Measurements from ENCODE around the gene KIRREL2. TPM values are rescaled to one million over a fixed set of nuclear protein-coding genes. Genes with fewer than 3 reads are reported as not detected.

Gene KIRREL2
- total RNA-seq, 1 donor from 2014 or later, result 3.5 TPM

GRCh38 chr19:35841961-35842595, 14.6 kb upstream of the KIRREL2 start:
- Mint-ChIP-seq H3K27me3 (peaks cover 63% of the 10 kb centered on the region), H3K9me3 (no peaks in the 10 kb centered on the region), H3K36me3 (no peaks in the 10 kb centered on the region), H3K4me1 (ENCODE audit: unreplicated experiment) (peaks cover 16% of the 10 kb centered on the region), H3K4me3 (no peak overlapping the region), H3K27ac (no peak overlapping the region)
- DNase-seq (ENCODE audit: extremely low spot score, unreplicated experiment), result no peak
- no peak for TF ChIP-seq CTCF (conservative IDR thresholded peaks at IDR 0.05)

- Mint-ChIP-seq H3K4me3 (no peak overlapping the region), H3K36me3 (no peaks in the 10 kb centered on the region), H3K9me3 (no peaks in the 10 kb centered on the region), H3K4me1 (ENCODE audit: unreplicated experiment) (peaks cover 16% of the 10 kb centered on the region), H3K27me3 (peaks cover 63% of the 10 kb centered on the region), H3K27ac (no peak overlapping the region)
- no peak for TF ChIP-seq CTCF (conservative IDR thresholded peaks at IDR 0.05)
- DNase-seq (ENCODE audit: extremely low spot score, unreplicated experiment), result no peak
Measured at GRCh38 chr19:35842666-35843272, 13.9 kb upstream of the KIRREL2 start.

GRCh38 chr19:35843676-35844481, 12.8 kb upstream of the KIRREL2 start:
- Mint-ChIP-seq H3K36me3 (no peaks in the 10 kb centered on the region), H3K9me3 (no peaks in the 10 kb centered on the region), H3K27ac (no peak overlapping the region), H3K4me3 (peak overlapping the region; percentile 50), H3K4me1 (ENCODE audit: unreplicated experiment) (peaks cover 16% of the 10 kb centered on the region), H3K27me3 (peaks cover 72% of the 10 kb centered on the region)
- DNase-seq (ENCODE audit: extremely low spot score, unreplicated experiment), result no peak
- no peak for TF ChIP-seq CTCF (conservative IDR thresholded peaks at IDR 0.05)

- Mint-ChIP-seq H3K4me3 (peak overlapping the region; percentile 82), H3K4me1 (ENCODE audit: unreplicated experiment) (peaks cover 16% of the 10 kb centered on the region), H3K27me3 (peaks cover 75% of the 10 kb centered on the region), H3K36me3 (no peaks in the 10 kb centered on the region), H3K27ac (peak overlapping the region; percentile 65), H3K9me3 (no peaks in the 10 kb centered on the region)
- no peak for DNase-seq (ENCODE audit: extremely low spot score, unreplicated experiment)
- TF ChIP-seq CTCF (conservative IDR thresholded peaks at IDR 0.05), result no peak
Measured at GRCh38 chr19:35844482-35845214, 12.1 kb upstream of the KIRREL2 start.

- Mint-ChIP-seq H3K4me1 (ENCODE audit: unreplicated experiment) (peaks cover 16% of the 10 kb centered on the region), H3K9me3 (no peaks in the 10 kb centered on the region)
- no peak for DNase-seq (ENCODE audit: extremely low spot score, unreplicated experiment)
Measured at GRCh38 chr19:35845215-35846037, 11.3 kb upstream of the KIRREL2 start.

More at GRCh38 chr19:35845215-35846037, 11.3 kb upstream of the KIRREL2 start:
- Mint-ChIP-seq H3K27ac (peak overlapping the region; percentile 65), H3K27me3 (peaks cover 81% of the 10 kb centered on the region), H3K4me3 (peak overlapping the region; percentile 82), H3K36me3 (no peaks in the 10 kb centered on the region)
- TF ChIP-seq CTCF (conservative IDR thresholded peaks at IDR 0.05), result no peak

Measured in type B pancreatic cell (in vitro differentiated cells).